Measurements from ENCODE around the gene LIMS2.

LIMS2 gene

DNA sequence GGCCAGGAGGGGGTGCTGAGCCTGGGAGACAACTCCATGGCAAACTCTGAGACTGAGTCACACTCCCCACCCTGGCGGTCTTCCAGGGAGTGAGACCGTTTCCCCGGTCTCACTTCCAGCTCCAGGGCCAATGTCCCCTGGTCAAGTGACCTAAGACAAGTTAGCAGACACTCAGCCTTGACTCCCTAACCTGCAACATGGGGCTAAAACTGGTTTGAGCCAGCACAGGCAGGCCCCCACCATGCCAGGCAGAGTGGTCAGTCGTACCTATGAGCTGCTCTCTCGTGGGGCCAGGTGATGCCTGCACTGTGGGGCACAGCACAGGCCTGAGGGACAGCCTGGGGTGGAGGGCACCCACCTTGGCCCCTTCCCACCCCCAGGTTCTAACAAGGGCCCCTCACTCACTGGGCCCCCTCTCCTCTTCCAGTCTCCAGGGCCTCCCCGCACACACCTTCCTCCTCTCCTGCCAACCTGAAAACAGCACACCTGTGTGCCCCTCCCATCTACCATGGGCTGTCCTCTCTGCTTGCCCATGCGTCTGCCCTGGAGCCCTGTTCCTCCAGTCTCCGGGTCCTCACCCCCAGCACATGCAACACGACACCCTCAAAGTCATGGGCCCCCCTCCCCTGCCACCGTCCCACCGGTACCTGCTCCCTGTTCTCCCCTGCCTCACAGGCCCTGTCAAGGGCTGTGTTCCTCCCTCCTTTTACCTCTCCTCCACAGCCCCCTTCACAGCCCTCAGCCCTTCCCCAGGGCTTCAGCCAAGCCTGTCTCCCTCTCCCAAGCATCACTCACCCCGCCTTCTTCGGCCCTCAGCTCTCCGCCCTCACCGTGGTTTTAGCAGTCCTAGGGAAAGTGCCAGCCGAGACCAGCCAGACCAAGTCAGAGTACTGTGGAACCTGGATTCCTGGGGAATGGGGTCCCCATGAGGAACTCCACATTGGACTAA lies 27.8 kb downstream of the LIMS2 start:
- peak in 2 of 56 donors; percentile 22 to 39 for DNase-seq

DNA sequence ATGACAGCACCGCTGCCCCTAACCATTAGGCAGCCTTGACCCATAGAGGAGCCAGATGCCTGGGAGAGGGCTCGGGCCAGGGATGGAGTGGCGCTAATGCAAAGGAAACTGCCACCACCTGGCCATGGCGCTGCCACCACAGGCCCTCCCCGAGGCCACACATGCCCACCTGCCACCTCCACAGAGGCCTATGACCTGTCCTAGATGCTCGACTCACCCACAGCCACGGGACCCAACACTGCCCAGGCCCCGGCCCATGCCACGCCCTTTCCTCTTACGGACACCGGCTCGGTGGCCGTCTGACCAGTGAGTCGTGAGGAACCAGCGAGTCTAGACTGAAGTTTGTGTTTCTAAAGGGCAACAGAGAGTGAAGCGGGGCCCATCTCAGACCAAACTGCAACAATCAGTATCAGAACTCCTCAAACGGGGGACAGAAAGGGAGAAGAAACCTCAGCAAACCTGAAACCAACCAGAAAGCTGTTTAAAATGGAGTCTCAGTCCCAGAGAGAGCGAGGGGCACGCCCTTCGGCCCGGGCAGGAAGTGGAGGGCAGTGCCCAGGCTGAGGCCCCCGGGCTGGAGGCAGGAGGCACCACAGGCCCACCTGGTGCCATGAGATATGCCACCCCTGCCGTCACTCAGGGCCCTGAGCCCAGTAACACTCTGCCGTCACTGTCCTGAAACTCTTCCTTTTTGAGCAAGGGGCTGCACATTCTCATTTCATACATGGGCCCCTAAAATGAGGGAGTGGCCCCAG lies 28.7 kb downstream of the LIMS2 start:
- no peak for DNase-seq

DNA sequence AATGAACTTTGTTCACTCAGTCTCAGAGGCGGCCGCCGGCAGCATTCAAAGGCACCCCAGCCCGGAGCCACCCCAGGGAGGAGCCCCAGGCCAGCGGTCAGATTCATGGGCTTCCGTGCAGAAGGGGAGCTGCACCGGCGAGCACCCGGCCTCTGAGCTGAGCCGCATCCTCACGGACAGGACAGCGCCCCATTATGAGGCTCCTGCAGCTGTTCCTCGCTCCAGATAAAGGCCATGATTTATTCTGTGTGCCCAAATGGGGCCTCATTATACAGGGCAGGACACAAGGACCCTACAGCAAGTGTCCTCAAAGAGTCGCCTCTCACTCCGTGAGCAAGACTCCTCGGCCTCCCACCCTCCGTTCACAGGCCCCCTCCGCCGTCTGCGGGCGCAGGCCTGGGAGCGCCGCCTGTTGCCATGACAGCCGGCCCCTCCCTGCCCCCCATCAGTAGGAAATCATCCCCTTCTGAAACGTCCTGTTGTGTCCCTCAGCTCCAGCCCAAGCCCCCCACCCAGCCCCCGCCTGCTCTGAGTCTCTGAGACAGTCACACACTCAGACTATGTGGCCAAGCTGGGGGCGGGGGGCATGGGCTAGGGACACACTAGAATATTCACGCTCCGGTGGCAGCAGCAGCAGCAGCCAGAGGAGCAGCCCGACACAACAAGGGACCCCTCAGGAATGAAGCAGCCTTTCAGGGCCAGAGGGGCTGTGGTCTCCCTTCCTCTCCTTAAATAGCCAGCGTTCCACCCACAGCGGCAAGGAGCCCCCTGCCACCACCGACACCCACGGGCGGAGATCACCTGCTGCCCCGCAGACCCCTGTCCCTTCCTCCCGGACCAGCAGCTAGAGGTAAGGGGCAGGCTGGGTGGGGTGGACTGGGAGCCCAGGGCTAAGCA lies 29.7 kb downstream of the LIMS2 start, which contains the start of gene GPR17:
Gene GPR17, plus strand, starts transcription at position 759 of the 897 bp plus-strand sequence. CDS start 4,583 bp downstream, outside the sequence.
- DNase-seq: peak in 47 of 56 donors; percentile 32 to 85 (median 67)

DNA sequence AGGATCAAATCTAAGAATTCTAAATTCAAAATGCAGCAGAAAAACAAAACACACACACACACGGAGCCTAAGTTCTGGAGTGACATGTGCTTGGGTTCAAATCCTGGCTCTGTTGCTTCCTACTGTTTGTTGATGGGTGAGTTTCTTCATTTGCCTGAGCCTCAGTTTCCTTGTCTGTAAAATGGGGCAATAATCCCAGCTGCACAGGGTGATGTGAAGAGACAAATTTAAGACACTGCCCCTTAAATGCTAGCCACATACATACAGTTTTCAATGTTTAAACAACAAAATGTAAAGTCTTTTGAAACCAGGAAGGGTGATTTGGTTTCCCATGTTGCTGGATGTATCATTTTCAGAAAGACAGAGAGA lies 30.3 kb downstream of the LIMS2 start:
- no peak for DNase-seq

DNA sequence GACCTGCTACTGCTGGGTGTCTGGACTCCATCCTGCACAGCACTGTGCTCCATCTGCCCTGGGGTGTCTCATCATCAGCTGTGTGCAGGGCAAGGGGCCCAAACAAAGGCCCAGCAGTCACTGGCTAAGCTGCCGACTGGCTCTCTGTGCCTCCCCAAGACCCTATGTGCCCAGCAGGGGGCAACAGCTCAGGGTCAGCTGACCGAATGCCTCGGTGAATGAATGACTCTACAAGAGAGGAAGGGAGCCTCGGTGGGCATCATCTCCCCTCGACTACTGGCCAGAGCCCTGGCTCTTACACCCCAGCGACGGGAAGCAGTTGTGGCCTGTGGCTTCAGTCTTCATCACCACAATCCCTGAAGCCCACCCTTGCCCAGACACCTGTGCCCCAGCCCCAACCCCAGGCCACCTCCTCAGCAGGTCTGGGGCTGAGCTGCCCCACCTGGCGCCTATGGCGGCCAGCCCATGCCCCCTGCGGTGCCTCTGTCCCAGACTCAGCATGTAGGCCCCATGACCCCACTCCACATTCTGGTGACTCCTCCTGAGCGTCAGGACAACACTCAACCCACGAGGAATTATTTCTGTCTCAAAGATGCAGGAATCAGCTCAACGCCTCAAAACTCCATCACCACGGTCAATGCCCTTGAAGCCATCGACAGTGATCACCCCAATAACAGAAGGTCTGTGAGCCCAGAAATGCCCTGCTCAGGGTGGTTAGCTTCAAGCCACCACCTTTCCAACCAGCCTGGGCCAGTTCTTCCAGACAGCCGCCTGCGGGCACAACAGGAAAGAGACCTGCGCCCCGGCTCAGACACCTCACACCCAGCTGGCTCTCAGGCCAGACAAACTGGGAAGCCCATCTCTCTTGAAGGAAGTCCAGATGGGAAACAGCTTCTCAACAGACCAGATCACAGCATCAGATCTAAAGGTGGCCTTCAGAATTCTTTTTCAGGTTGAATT lies 31.0 kb downstream of the LIMS2 start:
- peak in 4 of 56 donors; percentile 18 to 31 (median 25) for DNase-seq

DNA sequence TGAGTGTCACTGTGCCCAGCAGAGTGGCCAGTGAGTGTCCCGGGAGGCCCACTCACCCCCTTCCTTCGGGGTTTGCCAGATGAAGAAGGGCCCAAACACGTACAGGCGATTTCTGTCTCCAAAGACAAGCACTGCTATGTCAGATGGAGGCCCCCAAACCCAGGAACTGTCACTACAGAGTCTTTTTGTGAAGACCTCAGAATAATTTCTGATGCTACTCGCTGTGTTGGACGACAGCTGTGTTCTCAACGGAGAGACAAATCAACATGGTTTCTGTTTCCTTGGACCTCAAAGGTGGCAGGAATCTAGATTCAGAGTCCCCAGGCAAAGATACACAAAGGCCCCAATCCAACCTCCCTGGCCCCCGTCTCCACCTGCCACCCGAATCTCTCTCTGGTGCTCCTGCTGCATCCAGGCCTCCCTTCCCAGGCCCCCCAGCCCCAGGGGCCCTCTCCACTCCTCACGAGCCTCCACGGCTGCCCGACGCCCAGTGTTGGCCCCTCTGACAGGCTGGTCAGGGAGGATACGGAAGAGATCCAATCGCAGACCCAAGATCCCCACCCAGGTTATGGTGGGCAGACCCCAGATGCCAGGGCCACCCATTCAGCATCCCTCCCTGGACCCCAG lies 31.8 kb downstream of the LIMS2 start:
- peak in 6 of 56 donors; percentile 16 to 30 (median 26) for DNase-seq

DNA sequence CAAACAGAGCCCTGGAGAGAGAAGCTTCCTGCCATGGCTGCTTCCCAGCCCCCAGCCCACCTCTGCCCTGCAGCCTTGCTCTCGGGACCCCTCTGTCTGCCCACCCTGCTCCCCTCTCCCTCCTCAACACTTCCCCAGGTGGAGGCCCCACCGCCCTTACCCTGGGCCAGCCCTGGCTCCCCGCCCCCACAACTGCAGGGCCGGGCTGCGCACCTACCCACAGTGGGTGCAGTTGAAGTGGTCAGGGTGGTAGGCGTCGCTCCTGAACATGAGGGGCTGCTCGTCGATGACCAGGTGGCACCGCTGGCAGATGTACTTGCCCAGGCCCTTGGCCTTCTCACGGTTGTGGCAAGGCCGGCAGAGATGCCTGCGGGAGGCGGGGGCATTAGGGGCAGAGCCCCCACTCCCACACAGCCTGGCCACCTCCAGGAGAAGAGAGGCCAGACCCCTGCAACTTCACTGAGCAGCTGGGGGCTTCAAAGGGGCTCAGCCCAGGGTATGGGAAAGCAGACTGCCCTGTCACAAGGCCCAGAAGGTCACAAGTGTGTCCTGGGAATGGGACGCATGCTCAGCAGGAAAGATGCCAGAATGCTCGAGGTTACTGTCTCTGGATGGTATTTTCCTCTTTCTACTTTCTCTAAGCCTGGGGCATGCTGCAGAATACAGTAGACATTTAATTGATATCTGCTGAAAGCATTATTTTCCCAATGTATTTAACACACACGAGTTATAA lies 32.5 kb downstream of the LIMS2 start:
- DNase-seq: no peak

DNA sequence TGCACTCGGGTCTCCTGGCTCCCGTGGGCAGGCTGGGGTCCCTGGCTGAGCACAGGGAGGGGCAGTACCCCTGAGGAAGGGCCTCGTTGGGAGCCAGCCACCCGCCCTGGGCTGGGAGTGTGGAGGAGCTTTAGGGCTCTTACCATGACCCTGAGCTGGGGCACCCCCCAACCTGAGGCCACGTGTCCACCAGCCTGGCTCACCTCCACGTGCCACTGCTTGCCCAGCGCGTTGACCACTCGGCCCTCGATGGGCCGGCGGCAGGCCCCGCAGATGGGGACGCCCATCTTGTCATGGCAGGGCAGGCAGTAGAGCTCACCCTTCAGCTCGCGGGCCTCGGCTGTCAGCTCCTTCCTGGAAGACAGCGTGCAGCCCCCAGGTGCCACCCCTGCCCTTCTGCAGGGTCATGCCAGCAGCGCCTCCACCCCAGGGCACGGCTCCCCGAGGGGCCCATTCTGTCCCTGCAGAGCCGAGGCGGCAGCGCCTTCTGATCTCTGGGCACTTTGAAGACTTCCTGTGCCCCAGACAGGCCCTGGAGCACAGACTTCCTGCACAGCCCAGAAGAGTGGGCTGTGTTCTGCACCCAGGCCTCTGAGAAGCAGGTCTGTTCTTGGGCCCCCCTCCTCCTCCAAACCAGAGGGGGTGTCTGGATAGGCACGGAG lies 33.4 kb downstream of the LIMS2 start:
- no peak for DNase-seq

DNA sequence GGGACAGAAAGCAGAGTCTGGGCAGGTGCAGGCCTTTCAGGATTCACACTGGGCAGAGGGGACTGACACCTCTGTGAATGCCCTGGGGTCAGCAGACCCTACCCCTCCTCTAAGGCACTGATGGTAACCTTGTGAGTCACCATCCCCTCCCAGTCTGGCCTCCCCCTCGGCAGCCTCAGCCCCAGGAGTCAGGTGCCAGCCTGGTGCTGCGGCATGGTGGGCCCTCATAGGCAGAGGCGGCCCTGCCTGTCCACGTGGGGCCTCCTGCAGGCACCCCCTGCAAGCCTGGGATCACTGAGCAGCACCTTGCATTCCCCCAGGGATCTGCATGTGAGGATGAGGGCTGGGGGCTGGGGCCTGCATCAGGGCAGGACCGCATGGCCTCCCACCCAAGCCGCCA lies 34.2 kb downstream of the LIMS2 start:
- no peak for DNase-seq

DNA sequence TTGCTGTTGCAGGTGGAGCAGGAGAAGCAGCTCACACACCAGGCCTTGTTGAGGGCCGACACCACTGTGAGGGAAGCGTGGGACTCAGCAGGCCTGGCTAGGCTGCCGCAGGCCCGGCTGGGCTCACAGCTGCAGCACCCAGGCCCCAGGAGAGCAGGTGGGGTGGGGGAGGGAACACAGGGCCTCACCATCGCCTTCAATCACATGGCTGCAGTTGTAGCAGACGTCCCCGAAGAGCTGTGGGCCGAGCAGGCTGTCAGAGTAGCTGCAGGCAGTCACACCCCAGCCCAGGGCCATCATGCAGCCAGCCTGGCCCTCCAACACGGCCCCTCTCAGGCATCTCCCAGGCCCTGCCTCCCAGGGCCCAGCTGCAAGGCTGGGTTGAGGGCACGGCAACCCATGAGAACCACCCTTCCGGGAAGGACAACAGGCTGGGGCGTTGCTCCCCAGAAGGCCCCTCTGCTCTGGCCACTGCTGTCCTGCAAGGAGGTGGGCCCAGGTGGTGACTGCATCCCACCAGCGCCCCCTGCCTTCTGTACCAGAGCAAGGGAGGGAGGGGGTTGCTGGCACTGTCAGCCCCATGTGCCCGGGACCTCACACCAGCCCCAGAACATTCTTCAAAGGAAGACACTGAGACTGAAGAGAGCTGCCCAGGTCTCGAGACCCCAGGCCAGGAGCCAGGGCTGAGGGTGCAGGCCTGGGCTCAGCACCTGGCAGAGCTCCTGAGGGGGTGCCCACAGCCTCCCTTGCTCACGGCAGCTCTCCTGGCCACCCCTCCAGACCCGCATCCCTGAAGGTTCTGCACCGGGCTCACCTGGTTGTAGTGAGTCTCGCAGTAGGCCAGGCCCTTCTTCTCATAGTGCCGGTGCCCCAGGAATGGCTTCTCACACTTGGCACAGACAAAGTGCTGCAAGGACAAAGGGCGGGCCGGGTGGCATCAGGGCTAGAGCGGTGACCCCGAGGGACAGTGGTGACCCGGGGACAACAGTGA lies 35.0 kb downstream of the LIMS2 start:
- DNase-seq: peak in 4 of 56 donors; percentile 16 to 52 (median 42)

DNA sequence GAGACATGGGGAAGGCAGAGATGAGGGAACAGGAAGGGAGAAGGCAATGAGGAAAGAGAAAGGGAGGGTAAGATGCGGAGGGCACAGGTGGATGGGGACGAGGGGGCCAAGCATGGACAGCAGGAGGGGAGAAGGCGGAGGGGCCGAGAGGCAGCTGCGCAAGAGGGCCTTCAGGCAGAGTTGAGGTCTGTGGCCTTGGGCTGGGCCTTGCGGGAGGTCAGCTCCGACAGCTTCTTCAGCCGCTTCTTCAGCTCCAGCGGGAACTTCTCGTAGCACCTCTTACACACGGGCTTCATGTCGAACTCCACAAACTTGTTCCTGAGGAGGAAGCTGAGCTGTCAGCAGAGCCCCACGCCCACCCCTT lies 36.2 kb downstream of the LIMS2 start:
- no peak for DNase-seq

DNA sequence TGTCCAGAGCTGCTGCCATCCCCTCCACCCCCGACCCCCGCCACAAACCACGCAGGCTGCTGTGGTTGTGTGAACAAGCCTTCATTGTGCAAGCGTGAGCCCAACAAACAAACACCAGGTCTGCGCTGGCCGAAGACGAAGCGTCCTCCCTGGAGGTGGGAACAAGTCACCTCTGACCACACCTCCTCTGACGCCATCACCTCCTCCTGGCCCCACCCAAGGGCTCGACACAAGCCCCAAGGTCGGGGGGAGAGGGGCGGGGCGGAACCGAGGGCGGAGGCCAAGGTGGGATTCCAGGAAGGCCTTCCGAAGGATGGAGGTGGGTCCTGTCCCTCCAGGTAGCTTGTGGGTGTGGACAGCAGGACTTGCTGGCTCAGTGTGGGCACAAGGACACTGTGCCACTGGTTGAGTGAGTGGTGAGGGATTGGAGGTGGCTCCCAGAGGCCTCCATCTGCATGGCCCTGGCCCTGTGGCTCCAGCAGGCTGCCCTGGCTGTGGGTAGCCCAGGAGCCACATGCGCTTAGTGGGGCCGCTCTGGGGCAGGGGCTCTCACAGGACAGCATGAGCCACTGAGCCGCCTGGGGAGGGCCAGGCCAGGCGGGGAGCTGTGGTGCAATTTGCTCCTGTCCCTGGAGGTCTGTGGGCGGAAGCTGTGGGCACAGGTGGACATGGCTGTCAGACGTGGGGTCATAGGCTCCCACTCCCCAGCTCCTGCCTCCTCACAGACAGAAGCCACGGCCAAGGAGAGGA lies 36.8 kb downstream of the LIMS2 start:
- no peak for DNase-seq

DNA sequence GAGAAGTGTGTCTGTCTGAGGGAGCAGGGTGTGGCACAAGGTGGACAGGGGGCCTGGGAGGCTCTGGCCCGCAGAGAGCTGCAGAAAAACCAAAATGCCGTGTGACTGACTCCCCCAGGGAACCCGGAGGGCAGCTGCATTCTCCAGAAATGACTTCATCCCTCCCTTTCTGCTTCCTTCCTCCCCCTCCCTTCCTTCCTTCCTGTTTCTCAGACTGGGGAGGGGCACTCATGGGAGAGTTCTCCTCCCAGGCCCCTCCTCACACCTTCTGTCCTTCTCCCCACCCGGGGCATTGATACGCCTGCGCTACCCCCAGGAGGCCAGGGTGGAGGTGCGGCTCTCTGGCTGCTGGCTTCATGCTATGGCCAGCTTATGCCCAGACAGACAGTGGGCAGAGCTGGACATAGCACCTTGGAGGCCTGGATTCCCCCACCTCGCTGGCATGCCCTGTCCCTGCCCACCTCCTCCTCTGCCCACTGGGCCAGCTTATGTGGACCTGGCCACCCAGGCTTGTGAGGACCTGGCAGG lies 37.5 kb downstream of the LIMS2 start:
- no peak for DNase-seq

DNA sequence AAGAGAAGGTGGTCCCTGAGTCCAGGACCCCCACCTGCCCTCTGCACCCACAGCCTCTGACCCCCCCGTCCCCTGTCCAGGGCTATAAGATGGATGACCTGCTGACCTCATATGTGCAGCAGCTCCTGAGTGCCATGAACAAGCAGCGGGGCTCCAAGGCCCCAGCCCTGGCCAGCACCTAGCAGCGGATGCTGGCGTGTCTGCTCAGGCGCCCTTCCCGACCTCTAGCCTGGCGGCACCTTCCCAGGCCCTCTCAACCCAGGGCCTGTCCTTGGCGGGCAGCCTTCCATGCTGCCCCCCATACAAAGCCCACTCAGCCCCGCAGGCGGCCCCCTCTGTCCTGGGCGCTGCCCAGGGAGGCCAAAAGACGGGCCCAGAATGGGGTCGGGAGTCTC lies 38.1 kb downstream of the LIMS2 start:
- DNase-seq: no peak

DNA sequence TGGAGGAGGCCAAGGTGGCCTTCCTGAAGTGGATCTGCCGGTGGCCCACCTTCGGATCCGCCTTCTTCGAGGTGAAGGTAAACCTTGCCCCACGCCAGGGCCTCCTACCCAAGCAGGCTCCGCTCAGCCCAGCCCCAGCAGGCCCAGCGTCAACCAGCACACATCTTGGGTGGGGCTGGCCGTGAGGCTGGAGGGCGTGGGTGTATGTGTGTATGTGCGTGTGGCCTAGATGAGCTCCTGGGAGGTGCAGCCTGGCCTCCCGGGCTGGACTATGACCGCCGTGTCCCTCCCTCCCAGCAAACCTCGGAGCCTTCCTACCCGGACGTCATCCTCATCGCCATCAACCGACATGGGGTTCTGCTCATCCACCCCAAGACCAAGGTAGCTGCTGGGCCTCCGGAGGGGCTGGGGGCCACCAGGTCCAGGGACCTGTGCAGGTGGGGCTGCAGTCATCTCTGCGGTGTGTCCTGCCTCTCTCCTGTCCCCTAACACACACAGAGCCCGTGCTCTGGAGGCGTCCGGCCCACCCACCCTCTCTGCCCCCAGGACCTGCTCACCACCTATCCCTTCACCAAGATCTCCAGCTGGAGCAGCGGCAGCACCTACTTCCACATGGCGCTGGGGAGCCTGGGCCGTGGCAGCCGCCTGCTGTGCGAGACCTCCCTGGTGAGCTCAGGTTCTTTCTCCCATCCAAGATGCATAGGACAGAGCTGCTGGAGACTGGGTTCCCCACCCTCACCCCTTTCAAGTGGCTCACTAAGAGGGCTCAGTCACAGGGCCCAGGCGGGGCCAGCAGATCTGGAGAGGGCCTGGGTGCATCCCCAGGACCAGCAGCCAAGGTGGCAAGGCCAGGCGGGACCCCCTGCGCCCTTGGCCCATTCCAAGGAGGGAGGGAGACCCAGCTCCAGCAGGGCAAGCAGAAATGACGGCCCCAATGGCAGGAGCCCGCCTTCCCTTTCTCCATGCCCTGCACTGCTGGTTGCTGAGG lies 38.8 kb downstream of the LIMS2 start:
- DNase-seq: no peak

Measured in nucleus accumbens (tissue), 56 donors.